OCI-LY3 (cell line): ENCODE results near the gene HM13.
"Not testable (repeated sequence)": the region's sequence is repeated elsewhere in the genome, so short reads cannot be mapped to it uniquely, and the experiment has no call there.

Source experiments
- H2AFZ ChIP-seq: fragments of 200-600, 300-600 bp; shearing (Covaris generic); 2 replicates; pipeline ENCODE4 v1.6.0; 2014; ENCODE audit warnings: antibody characterized with exemption, low read depth, low read length
- H3K27ac ChIP-seq: fragments of 200-600, 300-600 bp; sonication (generic); 2 replicates; pipeline ENCODE4 v1.5.1; 2014; ENCODE audit warnings: mild to moderate bottlenecking, low read length, moderate library complexity, mixed read lengths
- H3K27me3 ChIP-seq: fragments of 200-600, 300-600 bp; sonication (generic); 2 replicates; pipeline ENCODE4 v1.6.1; 2014; ENCODE audit warnings: low read depth, low read length, mixed read lengths
- H3K36me3 ChIP-seq: fragments of 200-600, 300-600 bp; sonication (generic); replicated peaks from 2 replicates; pipeline ENCODE3; 2014; ENCODE audit warnings: low read depth, low read length, mixed read lengths
- H3K4me1 ChIP-seq: fragments of 300-600, 200-600 bp; sonication (generic); 2 replicates; pipeline ENCODE4 v1.6.1; 2014; ENCODE audit warnings: low read length, mixed read lengths
- H3K4me2 ChIP-seq: fragments of 200-600, 300-600 bp; sonication (generic); 2 replicates; pipeline ENCODE4 v1.6.1; 2014; ENCODE audit warnings: low read length, mixed read lengths
- H3K4me3 ChIP-seq: fragments of 300-600, 200-600 bp; sonication (generic); 2 replicates; pipeline ENCODE4 v1.5.1; 2014; ENCODE audit warnings: antibody characterized with exemption, mild to moderate bottlenecking, low read length, moderate library complexity
- H3K79me2 ChIP-seq: fragments of 300-600, 200-600 bp; shearing (Covaris generic); 2 replicates; pipeline ENCODE4 v1.6.1; 2014; ENCODE audit warnings: mild to moderate bottlenecking, low read length, mixed read lengths
- H3K9ac ChIP-seq: fragments of 300-600, 200-600 bp; shearing (Covaris generic); 2 replicates; pipeline ENCODE4 v1.6.0; 2014; ENCODE audit warnings: mild to moderate bottlenecking, low read length, moderate library complexity
- H3K9me3 ChIP-seq: fragments of 200-600, 300-600 bp; shearing (Covaris generic); 2 replicates; pipeline ENCODE4 v1.6.1; 2014; ENCODE audit warnings: low read length, mixed read lengths; ENCODE audit not compliant: insufficient read depth
- H4K20me1 ChIP-seq: fragments of 200-600, 300-600 bp; sonication (generic); 2 replicates; pipeline ENCODE4 v1.6.1; 2016; ENCODE audit warnings: low read length, mixed read lengths; ENCODE audit not compliant: insufficient read depth
- CTCF ChIP-seq: fragments of 200-600, 300-600 bp; sonication (generic); IDR thresholded peaks from 2 replicates; pipeline ENCODE4 v1.5.1; 2014; ENCODE audit warnings: antibody characterized with exemption, low read length, low read depth
- EZH2phosphoT487 ChIP-seq: fragments of 200-600 bp; shearing (Covaris generic); IDR thresholded peaks from 2 replicates; pipeline ENCODE4 v1.6.1; 2018; ENCODE audit warnings: antibody characterized with exemption, mixed run types, low read depth

HM13 gene

DNA sequence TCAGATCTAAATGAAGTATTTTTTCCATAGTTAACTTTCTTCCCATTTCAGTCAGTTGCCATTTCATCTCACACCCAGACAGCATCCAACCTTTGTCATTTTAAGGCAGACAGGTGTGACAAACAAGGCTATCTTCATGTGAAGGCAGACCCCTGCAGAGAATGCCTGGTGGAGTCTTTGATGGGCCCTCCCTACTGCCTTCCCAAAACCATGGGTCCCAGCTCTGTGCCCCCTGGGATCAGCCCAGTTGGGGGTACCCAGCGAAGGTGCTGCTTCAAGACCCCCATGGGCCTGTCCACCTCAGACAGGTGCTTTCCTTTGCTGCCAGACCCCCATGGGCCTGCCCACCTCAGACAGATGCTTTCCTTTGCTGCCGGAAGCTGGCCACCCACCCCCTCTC, 62.5 kb downstream of the HM13 start:
- TF ChIP-seq CTCF: no peak
- Histone ChIP-seq H3K36me3 (no peaks in the 10 kb centered on the region), H3K4me1 (peaks cover 16% of the 10 kb centered on the region), H3K27ac (no peak overlapping the region), H2AFZ (no peak overlapping the region), H3K27me3 (no peaks in the 10 kb centered on the region), H3K79me2 (no peaks in the 10 kb centered on the region), H3K4me3 (no peak overlapping the region), H3K9me3 (no peaks in the 10 kb centered on the region), H3K9ac (no peak overlapping the region), H4K20me1 (no peaks in the 10 kb centered on the region), H3K4me2 (no peak overlapping the region)

DNA sequence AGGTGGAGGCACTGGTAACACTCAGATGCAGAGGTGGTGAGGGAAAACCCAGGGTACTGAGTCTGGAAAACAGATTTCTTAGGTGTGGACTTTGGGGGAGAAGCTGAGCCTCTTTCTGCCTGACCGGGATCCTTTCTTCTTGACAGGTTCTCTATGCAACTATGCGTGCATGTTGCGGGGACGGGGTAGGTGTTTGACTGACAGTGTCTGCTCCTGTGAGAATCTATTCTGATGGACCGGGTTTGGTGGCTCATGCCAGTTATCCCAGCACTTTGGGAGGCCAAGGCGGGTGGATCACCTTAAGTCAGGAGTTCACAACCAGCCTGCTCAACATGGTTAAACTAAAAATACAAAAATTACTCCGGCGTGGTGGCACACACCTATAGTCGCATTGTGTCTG, 63.0 kb downstream of the HM13 start:
- no peak overlapping the region for H3K4me2 ChIP-seq
- TF ChIP-seq CTCF (no peak), EZH2phosphoT487 (no peak)
- H3K27ac ChIP-seq: no peak overlapping the region
- peaks cover 12% of the 10 kb centered on the region for H3K4me1 ChIP-seq
- H3K27me3 ChIP-seq: no peaks in the 10 kb centered on the region
- H3K9ac ChIP-seq: no peak overlapping the region
- H3K36me3 ChIP-seq: no peaks in the 10 kb centered on the region
- no peak overlapping the region for H3K4me3 ChIP-seq
- H2AFZ ChIP-seq: no peak overlapping the region
- no peaks in the 10 kb centered on the region for H4K20me1 ChIP-seq
- no peaks in the 10 kb centered on the region for H3K9me3 ChIP-seq
- H3K79me2 ChIP-seq: no peaks in the 10 kb centered on the region

DNA sequence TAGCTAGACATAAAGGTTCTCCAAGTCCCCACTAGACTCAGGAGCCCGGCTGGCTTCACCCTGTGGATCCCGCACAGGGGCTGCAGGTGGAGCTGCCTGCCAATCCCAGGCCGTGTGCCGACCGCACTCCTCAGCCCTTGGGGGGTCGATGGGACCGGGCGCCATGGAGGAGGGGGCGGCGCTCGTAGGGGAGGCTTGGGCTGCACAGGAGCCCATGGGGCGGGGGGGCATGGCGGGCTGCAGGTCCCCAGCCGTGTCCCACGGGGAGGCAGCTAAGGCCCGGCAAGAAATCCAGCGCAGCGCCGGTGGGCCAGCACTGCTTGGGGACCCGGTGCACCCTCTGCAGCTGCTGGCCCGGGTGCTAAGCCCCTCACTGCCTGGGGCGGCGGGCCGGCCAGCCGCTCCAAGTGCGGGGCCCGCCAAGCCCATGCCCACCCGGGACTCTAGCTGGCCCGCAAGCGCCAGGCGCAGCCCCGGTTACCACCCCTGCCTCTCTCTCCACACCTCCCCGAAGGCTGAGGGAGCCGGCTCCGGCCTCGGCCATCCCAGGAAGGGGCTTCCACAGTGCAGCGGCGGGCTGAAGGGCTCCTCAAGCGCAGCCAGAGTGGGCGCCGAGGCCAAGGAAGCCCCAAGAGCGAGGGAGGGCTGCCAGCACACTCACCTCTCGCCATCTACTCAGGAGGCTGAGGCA, 64.4 kb downstream of the HM13 start:
- H3K4me2 ChIP-seq: no peak overlapping the region
- no peaks in the 10 kb centered on the region for H3K27me3 ChIP-seq
- no peak overlapping the region for H3K27ac ChIP-seq
- no peak for TF ChIP-seq EZH2phosphoT487
- no peak for TF ChIP-seq CTCF
- peaks cover 6% of the 10 kb centered on the region for H3K4me1 ChIP-seq
- no peaks in the 10 kb centered on the region for H3K79me2 ChIP-seq
- no peak overlapping the region for H2AFZ ChIP-seq
- H3K9me3 ChIP-seq: no peaks in the 10 kb centered on the region
- no peaks in the 10 kb centered on the region for H4K20me1 ChIP-seq
- H3K36me3 ChIP-seq: no peaks in the 10 kb centered on the region
- H3K4me3 ChIP-seq: no peak overlapping the region
- H3K9ac ChIP-seq: no peak overlapping the region

DNA sequence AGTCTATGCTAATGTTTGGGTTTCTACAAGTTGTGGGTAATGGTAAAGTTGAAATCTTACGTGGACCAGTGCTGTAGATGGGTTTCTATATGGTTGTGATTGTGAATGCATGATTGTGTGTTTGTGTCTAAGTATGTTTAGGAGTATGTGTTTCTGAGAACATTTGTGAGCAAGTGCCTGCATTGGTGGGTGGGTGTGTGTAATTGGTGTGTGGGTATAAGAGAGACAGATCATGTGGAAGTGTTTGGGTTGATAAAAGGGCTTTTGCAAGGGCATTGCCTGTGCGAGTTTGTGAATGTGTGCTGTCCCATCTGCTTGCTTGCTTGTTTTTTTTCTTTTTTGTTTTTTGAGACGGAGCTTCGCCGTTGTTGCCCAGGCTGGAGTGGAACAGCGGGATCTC, 65.0 kb downstream of the HM13 start:
- H3K27me3 ChIP-seq: no peaks in the 10 kb centered on the region
- no peak for TF ChIP-seq CTCF
- TF ChIP-seq EZH2phosphoT487: no peak
- H3K27ac ChIP-seq: no peak overlapping the region
- H3K9me3 ChIP-seq: no peaks in the 10 kb centered on the region
- H4K20me1 ChIP-seq: no peaks in the 10 kb centered on the region
- no peak overlapping the region for H3K4me3 ChIP-seq
- no peak overlapping the region for H3K9ac ChIP-seq
- no peak overlapping the region for H3K4me2 ChIP-seq
- H3K36me3 ChIP-seq: no peaks in the 10 kb centered on the region
- no peaks in the 10 kb centered on the region for H3K4me1 ChIP-seq
- H2AFZ ChIP-seq: no peak overlapping the region
- H3K79me2 ChIP-seq: no peaks in the 10 kb centered on the region

DNA sequence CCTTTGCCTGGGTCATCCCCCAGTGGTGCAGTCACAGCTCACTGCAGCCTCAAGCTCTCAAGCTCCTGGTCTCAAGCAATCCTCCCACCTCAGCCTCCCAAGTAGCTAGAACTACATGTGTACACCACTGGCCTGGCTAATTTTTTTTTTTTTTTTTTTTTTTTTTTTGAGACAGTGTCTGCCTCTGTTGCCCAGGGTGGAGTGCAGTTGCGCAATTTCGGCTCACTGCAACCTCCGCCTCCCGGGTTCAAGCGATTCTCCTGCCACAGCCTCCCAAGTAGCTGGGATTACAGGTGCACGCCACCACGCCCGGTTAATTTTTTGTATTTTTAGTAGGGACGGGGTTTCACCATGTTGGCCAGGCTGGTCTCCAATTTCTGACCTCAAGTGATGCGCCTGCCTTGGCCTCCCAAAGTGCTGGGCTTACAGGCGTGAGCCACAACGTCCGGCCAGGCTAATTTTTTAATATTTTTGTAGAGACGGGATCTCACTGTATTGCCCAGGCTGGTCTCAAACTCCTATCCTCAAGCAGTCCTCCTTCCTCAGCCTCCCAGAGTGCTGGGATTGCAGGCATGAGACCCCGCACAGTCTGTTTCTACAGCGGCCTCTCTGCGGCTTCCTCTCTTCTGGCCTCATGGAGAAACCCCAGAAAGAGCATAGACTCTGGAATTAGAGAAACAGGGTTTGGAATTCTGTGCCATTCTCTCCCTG, 65.9 kb downstream of the HM13 start:
- H4K20me1 ChIP-seq, H3K79me2 ChIP-seq, H3K9me3 ChIP-seq, H3K4me1 ChIP-seq, H3K36me3 ChIP-seq, H3K27ac ChIP-seq, H3K27me3 ChIP-seq, H2AFZ ChIP-seq, H3K4me3 ChIP-seq, H3K9ac ChIP-seq, H3K4me2 ChIP-seq: not testable (repeated sequence)
